Left lung (tissue), 10 donors: ENCODE measurements around the gene PPFIA1. TPM values are rescaled to one million over a fixed set of nuclear protein-coding genes. Genes with fewer than 3 reads are reported as not detected.

Experiments used
- ATAC-seq: fragments of 200-7000 bp; cut with Tn5 transposase; one replicate; pipeline ENCODE4 v1.9.1; 2020; ENCODE audit warnings: moderate library complexity
- DNase-seq, 4 donors: peaks; one replicate each; pipeline ENCODE4 v3.0.0-alpha.2; 2013 to 2020
- H3K27ac ChIP-seq, 2 donors: fragments of 200-600 bp; sonication (generic) in 1 of 2; one replicate each; pipeline versions ENCODE4 v1.5.0 to v1.8.0; 2020 to 2021
- H3K27me3 ChIP-seq, 2 donors: fragments of 200-600 bp; sonication (generic) in 1 of 2; one replicate each; pipeline versions ENCODE4 v1.5.0 to v1.8.0; 2020 to 2021
- H3K36me3 ChIP-seq, 2 donors: fragments of 200-600 bp; sonication (generic) in 1 of 2; one replicate each; pipeline versions ENCODE4 v1.5.0 to v1.8.0; 2020 to 2021
- H3K4me1 ChIP-seq, 2 donors: fragments of 200-600 bp; one replicate each; pipeline ENCODE4 v1.8.0; 2021
- H3K4me3 ChIP-seq, 2 donors: fragments of 200-600 bp; sonication (generic) in 1 of 2; one replicate each; pipeline versions ENCODE4 v1.5.0 to v1.8.0; 2020 to 2021; ENCODE audit warnings: mild to moderate bottlenecking in 1 of 2
- H3K9me3 ChIP-seq, 2 donors: fragments of 200-600 bp; sonication (generic) in 1 of 2; one replicate each; pipeline versions ENCODE4 v1.5.0 to v1.8.0; 2020 to 2021
- CTCF ChIP-seq, 2 donors: fragments of 200-600 bp; sonication (generic) in 1 of 2; IDR thresholded peaks; one replicate each; pipeline versions ENCODE4 v1.5.0 to v1.8.0; 2021; ENCODE audit warnings: antibody characterized with exemption in 2 of 2
- intact Hi-C, 2 donors: fragments of 100-400 bp; cut with DNase I; formaldehyde crosslinking; loops; one replicate each; pipeline versions ENCODE4 v1.11.2 to v1.14.2; 2022
- polyA plus RNA-seq, 6 donors: library from polyadenylated mRNA; unstranded; fragments of 120-200 nt; gene quantifications; one replicate each; pipeline ENCODE4 v1.2.1, GENCODE V29; 2013; ENCODE audit not compliant: insufficient read length in 6 of 6
- total RNA-seq, 2 donors: library from RNA; stranded (reverse); fragmentation: NEBNext Ultra II Directional; extraction: Animal tissue kit (Norgen Biotek cat#: 25700); gene quantifications; one replicate each; pipeline ENCODE4 v1.2.1, GENCODE V29; 2021
- donor health status: DM: no; HTN: yes; CAD: no.
- donor health status: DM: no; HTN: no; CAD: no.

PPFIA1 gene
- total and polyA plus RNA-seq, 8 donors = 45.9 to 66.0 (median 51.3) TPM

DNA sequence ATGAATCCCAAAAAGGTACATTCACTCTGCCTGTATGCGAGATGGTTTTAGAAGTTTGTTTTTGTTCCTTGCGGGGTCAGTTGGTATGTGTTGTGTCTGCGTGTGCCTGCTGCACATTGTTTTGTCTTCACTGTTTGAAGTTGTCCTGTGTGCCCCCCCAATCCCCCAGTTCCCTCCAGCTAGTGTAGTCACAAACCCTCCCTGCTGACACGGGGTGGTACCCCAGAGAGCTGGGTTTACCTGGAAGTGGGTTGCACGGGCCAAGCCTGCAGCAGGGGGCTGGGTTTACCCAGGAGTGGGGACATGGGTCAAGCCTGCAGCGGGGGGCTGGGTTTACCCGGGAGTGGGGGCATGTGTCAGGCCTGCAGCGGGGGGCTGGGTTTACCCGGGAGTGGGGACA lies 150.0 kb downstream of the PPFIA1 start:
- Histone ChIP-seq H3K27ac (no peak overlapping the region), H3K4me3 (no peak overlapping the region), H3K36me3 (peaks cover 0 to 95% of the 10 kb centered on the region in 2 donors), H3K27me3 (peaks cover 0 to 90% of the 10 kb centered on the region in 2 donors), H3K9me3 (no peaks in the 10 kb centered on the region), H3K4me1 (peaks cover 0 to 15% of the 10 kb centered on the region in 2 donors)
- DNase-seq (no peak), ATAC-seq (no peak)
- intact Hi-C loops = no loop called here
- no peak for TF ChIP-seq CTCF (IDR thresholded peaks at IDR 0.05)

DNA sequence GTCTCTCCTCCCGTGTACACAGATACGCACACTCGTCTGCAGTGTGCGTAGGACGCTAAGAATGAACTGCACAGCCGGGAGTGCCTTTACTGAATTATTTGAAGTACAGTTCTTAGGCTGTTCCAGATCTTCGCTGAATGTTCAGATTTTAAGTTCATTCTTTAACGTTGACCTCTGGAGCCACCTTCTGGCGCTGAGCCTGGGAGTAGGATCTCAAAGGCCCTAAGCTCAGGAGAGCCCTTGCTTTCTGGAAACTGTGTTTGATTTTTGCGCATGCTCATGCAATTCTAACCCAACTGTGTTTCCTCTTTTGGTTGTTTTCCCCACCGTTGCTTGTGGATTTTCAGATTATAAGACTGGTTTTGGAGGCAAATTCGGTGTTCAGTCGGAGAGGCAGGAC lies 150.6 kb downstream of the PPFIA1 start:
- no peak overlapping the region for H3K4me3 ChIP-seq
- ATAC-seq (no peak), DNase-seq (no peak)
- intact Hi-C loops = no loop called here
- peaks cover 0 to 10% of the 10 kb centered on the region in 2 donors for H3K4me1 ChIP-seq
- H3K9me3 ChIP-seq = no peaks in the 10 kb centered on the region
- no peak overlapping the region for H3K27ac ChIP-seq
- H3K36me3 ChIP-seq = peaks cover 0 to 95% of the 10 kb centered on the region in 2 donors
- peaks cover 0 to 88% of the 10 kb centered on the region in 2 donors for H3K27me3 ChIP-seq
- no peak for TF ChIP-seq CTCF (IDR thresholded peaks at IDR 0.05)

DNA sequence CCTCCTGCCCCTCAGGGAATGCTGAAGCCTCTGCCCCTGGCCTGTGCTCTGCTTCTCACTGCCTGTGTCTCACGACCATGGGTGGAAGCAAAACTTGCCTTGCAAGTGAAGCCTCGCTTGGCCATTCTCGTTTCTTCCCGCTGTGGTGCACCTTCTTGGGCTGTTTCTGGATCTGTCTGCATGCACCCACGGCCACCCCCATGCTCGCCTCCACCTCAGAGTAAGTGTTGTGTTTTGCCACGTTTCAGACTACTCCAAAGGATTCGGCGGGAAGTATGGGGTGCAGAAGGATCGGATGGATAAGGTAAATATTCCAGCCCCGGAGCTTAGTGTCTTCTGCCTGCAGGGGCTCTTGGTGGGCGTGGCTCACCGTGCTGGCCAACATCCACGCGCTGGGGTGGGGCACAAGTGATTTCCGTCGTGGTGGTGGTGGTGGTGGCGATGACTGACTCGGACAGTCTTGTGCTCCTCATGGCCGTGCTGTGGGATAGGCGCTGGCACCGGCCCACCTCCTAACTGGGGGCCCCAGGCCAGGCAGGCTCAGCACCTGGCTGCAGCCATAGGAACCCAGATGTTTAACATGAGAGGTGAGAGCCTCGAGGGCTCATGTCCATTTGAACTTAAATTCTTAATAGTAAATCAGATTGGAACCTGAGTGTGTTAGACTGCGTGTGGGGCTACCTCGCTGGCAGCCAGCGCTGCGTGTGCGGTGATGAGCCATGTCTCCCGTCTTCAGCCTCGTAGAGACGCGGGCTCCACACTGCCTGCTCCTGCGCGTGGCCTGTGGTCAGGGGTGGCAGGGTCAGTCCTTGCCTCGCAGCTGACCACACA lies 152.4 kb downstream of the PPFIA1 start:
- DNase-seq (peak in 1 of 4 donors; percentile 37), ATAC-seq (no peak)
- no peak overlapping the region for H3K27ac ChIP-seq
- no peak for TF ChIP-seq CTCF (IDR thresholded peaks at IDR 0.05)
- intact Hi-C loops = no loop called here
- no peak overlapping the region for H3K4me3 ChIP-seq
- no peaks in the 10 kb centered on the region for H3K9me3 ChIP-seq
- peaks cover 0 to 77% of the 10 kb centered on the region in 2 donors for H3K27me3 ChIP-seq
- H3K4me1 ChIP-seq = peaks cover 0 to 10% of the 10 kb centered on the region in 2 donors
- H3K36me3 ChIP-seq = peaks cover 0 to 95% of the 10 kb centered on the region in 2 donors

- H3K4me3 ChIP-seq = no peak overlapping the region
- ATAC-seq (peak; percentile 31), DNase-seq (peak in 2 of 4 donors; percentile 60 to 76)
- TF ChIP-seq CTCF (IDR thresholded peaks at IDR 0.05) = no peak
- H3K4me1 ChIP-seq = peaks cover 0 to 10% of the 10 kb centered on the region in 2 donors
- no peak overlapping the region for H3K27ac ChIP-seq
- no peaks in the 10 kb centered on the region for H3K9me3 ChIP-seq
- intact Hi-C loops = no loop called here
- H3K27me3 ChIP-seq = peaks cover 0 to 77% of the 10 kb centered on the region in 2 donors
- peaks cover 0 to 95% of the 10 kb centered on the region in 2 donors for H3K36me3 ChIP-seq
Observed at GRCh38 chr11:70423523-70424505, 153.3 kb downstream of the PPFIA1 start.
